ENCODE results near the gene ARHGEF26.
A peak's percentile ranks its signal among the peaks of the same experiment; 100 is the strongest.

ARHGEF26 gene

DNA sequence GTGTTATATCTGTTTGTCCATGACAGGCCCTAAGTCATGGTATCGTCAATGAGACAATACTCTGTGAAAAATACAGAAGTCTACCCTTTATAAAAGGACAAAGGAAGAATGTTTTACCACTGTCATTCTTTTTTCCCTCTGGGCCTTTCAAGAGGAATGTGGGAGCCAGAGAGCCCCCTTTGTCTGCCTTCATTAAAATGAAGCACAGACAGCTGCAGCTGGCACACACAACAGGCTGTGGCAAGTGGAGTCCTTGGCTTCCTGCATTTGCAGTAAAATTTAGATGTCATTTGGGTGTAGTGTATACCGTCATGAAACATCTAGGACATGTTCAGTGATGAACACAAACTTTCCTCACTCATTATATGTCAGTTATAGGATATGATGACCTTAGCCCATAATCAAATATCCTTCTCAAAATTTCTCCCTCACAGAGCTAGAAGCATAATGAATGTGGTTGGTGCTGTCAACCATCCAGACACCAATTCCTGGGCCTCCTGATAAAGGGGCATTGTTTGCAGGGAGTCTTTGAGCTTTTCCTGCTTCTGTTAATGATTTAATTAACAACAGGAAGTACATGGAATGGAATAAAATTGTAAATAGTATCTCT lies 126.7 kb downstream of the ARHGEF26 start:
- H3K27ac ChIP-seq: no peak overlapping the region
- TF ChIP-seq ZFX (IDR thresholded peaks at IDR 0.05; ENCODE audit: borderline replicate concordance): no peak
- TF ChIP-seq, protein P1, sequence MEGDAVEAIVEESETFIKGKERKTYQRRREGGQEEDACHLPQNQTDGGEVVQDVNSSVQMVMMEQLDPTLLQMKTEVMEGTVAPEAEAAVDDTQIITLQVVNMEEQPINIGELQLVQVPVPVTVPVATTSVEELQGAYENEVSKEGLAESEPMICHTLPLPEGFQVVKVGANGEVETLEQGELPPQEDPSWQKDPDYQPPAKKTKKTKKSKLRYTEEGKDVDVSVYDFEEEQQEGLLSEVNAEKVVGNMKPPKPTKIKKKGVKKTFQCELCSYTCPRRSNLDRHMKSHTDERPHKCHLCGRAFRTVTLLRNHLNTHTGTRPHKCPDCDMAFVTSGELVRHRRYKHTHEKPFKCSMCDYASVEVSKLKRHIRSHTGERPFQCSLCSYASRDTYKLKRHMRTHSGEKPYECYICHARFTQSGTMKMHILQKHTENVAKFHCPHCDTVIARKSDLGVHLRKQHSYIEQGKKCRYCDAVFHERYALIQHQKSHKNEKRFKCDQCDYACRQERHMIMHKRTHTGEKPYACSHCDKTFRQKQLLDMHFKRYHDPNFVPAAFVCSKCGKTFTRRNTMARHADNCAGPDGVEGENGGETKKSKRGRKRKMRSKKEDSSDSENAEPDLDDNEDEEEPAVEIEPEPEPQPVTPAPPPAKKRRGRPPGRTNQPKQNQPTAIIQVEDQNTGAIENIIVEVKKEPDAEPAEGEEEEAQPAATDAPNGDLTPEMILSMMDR (IDR thresholded peaks at IDR 0.05): no peak

DNA sequence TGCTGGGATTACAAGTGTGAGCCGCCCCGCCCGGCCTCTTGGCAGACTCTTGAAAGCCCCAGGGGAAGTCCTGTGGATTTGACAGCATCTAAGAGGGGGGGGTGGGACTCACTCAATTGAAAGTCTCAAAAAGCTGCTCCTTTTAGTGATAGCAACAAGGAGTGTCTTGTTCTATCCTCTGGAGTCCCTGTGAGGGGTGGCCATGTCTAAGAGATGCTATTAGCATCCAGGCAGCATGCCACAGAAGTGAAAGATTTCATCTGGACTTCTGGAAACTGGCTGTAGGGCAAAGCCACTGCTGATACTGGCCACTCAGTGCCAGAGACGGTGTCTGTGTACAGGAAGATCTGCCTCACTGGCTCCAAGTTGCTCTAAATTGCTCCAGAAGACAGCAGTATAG lies 129.1 kb downstream of the ARHGEF26 start:
- no peak for TF ChIP-seq ZFX (IDR thresholded peaks at IDR 0.05; ENCODE audit: borderline replicate concordance)
- TF ChIP-seq, protein P1 (IDR thresholded peaks at IDR 0.05): no peak
- no peak overlapping the region for H3K27ac ChIP-seq

DNA sequence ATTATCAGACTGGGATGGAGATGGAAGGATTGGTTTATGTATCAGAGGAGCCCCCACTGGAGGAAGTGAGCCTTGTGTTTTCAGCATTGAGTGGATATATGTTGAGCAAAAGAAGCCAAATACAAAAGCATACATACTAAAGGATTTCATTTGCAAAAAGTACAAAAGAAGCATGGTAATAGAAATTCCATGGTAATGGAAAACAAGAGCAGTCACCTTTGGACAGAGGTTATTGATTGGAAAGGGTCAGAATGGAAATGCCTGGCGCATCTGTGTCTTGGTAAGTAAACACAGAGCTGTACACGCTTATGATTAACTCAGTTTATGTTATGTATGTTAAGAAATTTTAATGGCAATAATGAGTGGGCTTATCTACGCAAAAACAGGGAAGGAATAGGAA lies 130.4 kb downstream of the ARHGEF26 start:
- H3K27ac ChIP-seq: no peak overlapping the region
- TF ChIP-seq, protein P1 (IDR thresholded peaks at IDR 0.05): no peak
- no peak for TF ChIP-seq ZFX (IDR thresholded peaks at IDR 0.05; ENCODE audit: borderline replicate concordance)

DNA sequence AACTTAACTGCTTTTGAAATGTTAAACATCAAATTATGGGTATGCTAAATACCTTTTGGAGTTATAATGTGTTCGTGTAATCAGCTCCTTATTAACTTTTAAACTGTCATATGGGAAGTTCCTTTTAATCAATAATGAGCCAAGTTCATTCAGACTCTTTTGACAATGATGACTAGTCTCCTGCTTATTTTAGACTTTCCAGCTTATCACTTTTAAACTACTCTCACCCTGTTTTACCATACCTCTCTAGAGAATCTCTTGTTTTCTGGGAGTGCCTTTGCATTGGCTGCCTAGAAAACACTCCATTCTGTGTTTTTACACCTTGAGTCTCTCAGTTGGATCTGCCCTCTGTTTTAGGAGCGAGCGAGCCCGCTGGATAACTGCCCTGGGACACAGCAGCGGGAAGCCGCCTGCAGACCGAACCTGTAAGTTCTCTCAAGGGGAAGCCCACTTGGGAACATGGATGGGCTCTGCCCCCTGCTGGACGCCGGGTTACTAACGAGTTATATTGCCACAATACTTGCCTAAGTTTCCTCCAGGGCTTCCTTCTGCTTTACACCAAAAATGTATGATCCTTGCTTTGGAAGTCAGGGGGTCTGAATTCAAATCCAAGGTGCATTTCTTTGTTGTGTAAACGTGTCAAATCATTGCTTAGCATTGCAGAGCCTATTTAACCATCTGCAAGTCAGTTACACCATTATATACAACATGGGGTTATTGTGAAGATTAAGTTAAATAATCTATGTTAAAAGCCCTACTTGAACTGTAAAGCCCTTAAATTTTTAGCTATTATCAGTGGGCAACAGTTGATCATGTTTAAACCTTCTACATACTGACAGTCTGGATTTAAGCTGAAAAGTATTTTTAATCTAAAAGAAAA lies 131.8 kb downstream of the ARHGEF26 start:
- TF ChIP-seq ZFX (IDR thresholded peaks at IDR 0.05; ENCODE audit: borderline replicate concordance): no peak
- TF ChIP-seq, protein P1 (IDR thresholded peaks at IDR 0.05): peak; percentile 92

DNA sequence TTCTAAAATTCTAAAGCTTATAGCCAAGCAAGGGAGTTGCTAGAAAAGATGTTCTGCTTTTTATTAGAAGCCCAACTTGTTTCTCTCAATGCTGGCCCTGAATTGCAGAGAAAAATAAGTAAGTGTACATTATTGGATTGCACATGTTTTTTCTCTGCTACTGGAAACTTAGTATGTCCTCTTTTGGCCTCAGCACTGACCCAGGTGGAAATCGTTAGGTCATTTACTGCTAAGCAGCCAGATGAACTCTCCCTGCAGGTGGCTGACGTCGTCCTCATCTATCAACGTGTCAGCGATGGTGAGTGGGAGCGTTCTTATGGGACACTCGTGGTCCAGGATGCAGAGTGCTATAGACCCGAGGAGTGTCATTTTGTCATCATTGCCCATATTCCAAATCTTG lies 133.3 kb downstream of the ARHGEF26 start:
- H3K27ac ChIP-seq: no peak overlapping the region

More for the DNA sequence above, 131.8 kb downstream of the ARHGEF26 start:
- H3K27ac ChIP-seq: no peak overlapping the region

DNA sequence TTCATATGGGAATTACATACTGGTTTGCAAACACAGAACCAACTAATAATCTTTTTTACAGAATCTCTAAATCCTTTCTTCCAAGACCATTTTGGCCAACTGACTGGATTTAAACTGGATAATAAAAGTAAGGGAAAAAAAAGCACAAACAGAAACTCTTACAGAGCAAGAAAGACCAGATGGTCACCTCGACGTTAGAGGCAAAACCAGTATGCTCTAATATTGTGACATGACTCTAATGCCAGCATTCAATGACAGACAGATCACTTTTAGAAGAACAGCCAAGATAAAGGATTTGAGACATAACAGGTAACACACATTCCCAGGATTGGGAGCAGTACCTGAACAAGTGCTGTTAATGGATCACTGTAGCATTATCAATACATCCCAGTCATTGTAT lies 152.2 kb downstream of the ARHGEF26 start:
- TF ChIP-seq, protein P1 (IDR thresholded peaks at IDR 0.05): no peak
- TF ChIP-seq ZFX (IDR thresholded peaks at IDR 0.05; ENCODE audit: borderline replicate concordance): no peak
- no peak overlapping the region for H3K27ac ChIP-seq

More for the DNA sequence above, 133.3 kb downstream of the ARHGEF26 start:
- TF ChIP-seq, protein P1 (IDR thresholded peaks at IDR 0.05): no peak
- no peak for TF ChIP-seq ZFX (IDR thresholded peaks at IDR 0.05; ENCODE audit: borderline replicate concordance)

DNA sequence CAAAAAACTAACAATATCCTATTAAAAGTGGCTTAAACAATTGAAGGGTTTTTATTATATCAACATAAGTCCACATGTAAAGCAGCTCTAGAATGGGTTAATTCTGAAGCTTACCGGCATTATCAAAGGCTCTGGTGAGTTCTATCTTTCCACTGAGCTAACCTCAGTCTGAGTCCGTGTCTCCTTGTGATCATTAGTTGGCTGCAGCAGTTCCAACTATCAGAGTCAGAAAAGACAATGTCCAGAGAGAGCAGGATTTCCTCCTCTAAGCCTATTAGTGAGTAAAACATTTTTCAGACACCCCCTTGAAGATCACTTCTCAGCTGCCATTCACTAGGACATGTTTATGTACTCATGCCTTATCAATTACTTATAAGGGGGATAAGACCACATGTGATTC lies 153.2 kb downstream of the ARHGEF26 start:
- TF ChIP-seq, protein P1 (IDR thresholded peaks at IDR 0.05): no peak
- no peak for TF ChIP-seq ZFX (IDR thresholded peaks at IDR 0.05; ENCODE audit: borderline replicate concordance)
- H3K27ac ChIP-seq: no peak overlapping the region
